GM12873 (cell line): Measurements from ENCODE around the gene EPB41L4A.

ENCODE experiments used
- TF ChIP-seq, protein P1 (sequence below): IDR thresholded peaks from 2 replicates; pipeline ENCODE4 v1.5.1; 2012; ENCODE audit warnings: low read depth, mild to moderate bottlenecking, moderate library complexity, low read length, control low read depth; ENCODE audit not compliant: insufficient read depth; ENCODE audit errors: missing control alignments

The EPB41L4A gene

GRCh38 chr5:112216140-112216539 is 202.9 kb downstream of the EPB41L4A start:
- TF ChIP-seq, protein P1, sequence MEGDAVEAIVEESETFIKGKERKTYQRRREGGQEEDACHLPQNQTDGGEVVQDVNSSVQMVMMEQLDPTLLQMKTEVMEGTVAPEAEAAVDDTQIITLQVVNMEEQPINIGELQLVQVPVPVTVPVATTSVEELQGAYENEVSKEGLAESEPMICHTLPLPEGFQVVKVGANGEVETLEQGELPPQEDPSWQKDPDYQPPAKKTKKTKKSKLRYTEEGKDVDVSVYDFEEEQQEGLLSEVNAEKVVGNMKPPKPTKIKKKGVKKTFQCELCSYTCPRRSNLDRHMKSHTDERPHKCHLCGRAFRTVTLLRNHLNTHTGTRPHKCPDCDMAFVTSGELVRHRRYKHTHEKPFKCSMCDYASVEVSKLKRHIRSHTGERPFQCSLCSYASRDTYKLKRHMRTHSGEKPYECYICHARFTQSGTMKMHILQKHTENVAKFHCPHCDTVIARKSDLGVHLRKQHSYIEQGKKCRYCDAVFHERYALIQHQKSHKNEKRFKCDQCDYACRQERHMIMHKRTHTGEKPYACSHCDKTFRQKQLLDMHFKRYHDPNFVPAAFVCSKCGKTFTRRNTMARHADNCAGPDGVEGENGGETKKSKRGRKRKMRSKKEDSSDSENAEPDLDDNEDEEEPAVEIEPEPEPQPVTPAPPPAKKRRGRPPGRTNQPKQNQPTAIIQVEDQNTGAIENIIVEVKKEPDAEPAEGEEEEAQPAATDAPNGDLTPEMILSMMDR: no peak

DNA sequence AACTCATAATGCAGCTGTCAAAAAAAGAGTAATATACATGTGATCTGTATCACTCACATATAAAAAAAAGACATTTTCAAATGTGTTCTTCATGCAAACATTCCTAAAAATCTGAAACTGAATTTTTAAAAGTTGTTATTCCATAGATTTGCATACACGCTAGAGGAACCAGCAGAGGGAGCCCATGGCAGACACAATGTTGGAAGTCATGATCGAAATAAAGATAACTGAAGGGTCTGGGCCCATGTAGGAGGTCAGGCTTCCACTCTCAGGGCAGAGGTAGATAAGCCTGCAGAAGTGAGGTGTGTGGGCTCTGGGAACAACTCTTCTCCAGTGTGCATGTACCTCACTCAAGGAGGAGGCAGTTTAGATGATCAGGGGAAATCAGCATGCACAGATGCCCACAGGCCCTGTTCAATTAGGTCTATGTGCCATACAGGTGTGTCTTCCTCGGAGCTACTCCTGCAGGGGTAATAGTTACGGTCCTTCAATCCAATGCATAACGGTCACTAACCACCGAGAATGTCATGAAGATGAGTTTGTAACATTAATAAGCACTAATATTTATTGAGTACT is 208.6 kb downstream of the EPB41L4A start:
- TF ChIP-seq, protein P1: peak; percentile 46

DNA sequence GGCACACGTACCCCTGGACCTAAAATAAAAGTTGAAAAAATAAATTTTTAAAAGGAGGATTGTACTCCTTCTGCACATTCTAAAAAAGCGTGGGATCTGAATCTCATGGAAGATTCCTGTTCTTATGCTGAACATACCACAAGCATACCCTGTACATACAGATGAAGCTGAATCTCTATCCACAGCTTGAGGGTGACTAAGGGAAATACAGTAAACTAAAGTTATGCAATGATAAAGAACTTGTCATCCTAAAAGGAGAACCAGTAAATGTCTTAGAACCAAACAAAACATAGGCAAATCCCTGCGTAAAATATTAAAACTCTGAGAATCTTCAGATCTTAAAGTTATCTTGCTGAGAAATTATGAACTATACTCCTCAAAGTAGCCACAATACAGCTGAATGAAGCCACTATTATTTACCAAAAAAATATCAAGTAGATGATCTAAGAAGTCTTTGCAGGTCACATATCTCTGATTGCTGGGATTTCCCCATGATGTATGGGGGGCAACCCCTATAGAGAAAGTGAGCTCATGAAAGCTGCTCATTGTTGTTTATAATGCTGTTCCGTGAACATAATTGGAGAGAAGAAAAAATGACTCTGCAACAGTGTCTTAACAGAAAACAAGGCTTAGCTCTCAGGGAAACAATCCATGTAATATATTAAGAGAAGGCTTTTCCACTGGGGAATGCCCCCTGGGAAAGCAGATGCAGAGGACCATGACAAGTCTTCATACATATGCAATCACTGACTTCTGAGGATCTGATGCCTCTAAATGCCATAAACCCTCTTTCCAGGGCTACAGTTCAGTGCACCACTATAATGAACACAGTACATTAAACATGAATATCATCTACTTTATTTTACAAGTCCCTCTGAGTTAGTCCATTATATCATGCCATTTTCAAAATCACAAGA is 210.1 kb downstream of the EPB41L4A start:
- TF ChIP-seq, protein P1: no peak

- TF ChIP-seq, protein P1: no peak
These were observed 213.2 kb downstream of the EPB41L4A start for GRCh38 chr5:112205846-112206245.

DNA sequence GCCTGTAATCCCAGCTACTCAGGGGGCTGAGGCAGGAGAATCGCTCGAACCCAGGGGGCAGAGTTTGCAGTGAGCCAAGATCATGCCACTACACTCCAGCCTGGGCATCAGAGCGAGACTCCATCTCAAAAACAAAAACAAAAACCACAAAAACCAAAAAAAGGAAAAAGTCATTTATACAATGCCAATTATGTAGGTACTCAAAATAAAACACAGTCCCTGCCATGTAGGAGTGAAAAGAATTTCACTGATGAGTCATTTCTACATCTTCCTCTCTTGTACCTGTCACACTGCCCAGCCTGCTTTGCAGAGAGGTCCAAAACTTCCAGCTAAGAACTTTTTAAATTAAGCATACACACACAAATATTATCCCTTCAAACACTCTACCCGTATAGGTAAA is 215.8 kb downstream of the EPB41L4A start:
- TF ChIP-seq, protein P1: no peak

- TF ChIP-seq, protein P1: no peak
These were observed 216.4 kb downstream of the EPB41L4A start for GRCh38 chr5:112202694-112203093.

DNA sequence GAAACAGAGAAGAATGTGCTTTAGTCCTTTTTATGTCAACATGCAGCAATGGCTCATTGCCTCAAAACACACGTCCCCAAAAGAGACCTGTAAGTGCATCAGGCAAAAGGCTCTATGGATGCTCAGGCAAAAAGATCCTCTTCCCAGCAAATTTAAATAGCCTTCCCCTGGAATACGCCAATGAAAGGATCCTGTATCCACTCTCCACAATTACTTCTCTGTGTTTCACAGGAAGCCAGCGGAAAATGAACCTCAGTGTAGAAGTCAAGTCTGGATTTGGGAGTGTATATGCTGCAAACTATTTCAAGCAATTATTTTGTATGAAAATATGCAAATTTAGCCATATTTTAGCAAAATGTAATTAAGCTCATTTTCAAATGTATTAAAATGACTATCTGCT is 217.9 kb downstream of the EPB41L4A start:
- TF ChIP-seq, protein P1: no peak
